ENCODE data around the gene LPIN2.
"Not testable (repeated sequence)": the region's sequence is repeated elsewhere in the genome, so short reads cannot be mapped to it uniquely, and the experiment has no call there.

The LPIN2 gene

GRCh38 chr18:3044931-3045698 is 32.2 kb upstream of the LPIN2 start:
- FAIRE-seq: no peak

DNA sequence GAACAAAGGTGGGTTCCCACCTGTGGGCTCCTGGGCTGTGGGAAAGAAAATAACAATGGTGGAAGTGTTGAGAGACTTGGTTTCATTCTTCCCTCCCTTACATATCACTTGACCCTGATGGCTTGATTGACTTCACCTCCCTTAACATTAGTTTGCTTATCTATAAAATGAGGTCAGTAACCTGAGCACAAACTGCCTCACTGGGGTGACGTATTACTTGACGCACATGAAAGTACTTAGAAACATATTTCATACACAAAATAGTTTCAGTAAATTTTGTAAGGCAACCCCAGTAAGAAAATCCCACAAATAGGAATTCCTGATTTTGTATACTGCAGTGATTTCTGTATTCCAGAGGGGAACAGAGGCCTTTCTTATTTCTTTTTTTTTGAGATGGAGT is 29.4 kb upstream of the LPIN2 start:
- FAIRE-seq: no peak

DNA sequence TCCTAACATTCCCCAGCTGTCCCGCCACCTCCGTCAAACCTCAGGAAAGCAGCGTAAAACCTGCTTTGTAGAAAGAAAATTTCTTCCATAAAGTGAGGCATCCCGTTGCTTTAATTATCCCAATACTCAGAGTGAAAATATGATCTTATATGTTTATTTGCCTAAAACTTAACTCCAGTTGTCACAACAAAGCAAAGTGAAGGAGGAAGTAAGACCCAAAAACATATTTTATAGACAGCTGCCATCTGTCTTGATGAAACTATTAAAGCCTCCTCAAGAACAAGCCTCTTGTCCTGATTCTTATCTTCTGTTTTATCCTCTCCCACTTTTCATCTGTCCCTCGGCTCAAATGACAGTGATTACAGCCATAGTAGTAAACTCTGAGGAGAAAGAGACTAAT is 28.9 kb upstream of the LPIN2 start:
- no peak for FAIRE-seq

DNA sequence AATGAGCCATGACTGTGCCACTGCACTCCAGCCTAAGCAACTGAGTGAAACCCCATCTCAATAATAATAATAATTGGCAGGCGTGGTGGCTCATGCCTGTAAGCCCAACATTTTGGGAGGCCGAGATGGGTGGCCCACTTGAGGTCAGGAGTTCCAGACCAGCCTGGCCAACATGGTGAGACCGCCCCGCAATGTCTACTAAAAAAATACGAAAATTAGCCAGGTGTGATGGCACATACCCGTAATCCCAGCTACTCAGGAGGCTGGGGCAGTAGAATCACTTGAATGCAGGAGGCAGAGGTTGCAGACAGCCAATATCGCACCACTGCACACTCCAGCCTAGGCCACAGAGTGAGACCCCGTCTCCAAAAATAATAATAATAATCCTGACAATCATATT is 27.9 kb upstream of the LPIN2 start:
- FAIRE-seq: no peak

DNA sequence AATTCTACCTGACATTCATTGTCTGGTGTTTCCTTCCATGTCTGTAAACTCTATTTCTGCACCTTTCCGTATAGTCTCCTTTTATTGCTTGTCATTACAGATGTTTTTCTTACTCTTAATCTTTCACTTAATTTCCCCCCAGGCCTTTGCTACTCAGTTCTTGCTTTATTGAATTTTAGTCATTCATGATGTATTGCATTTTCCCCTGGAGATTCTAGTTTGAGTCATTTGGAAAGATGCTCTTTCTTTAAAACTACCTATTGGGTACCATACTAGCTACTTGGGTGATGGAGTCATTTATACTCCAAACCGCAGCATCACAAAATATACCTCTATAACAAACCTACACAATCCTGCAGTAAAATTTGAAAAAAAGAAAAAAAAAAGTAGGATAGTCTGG is 27.2 kb upstream of the LPIN2 start:
- FAIRE-seq: no peak

DNA sequence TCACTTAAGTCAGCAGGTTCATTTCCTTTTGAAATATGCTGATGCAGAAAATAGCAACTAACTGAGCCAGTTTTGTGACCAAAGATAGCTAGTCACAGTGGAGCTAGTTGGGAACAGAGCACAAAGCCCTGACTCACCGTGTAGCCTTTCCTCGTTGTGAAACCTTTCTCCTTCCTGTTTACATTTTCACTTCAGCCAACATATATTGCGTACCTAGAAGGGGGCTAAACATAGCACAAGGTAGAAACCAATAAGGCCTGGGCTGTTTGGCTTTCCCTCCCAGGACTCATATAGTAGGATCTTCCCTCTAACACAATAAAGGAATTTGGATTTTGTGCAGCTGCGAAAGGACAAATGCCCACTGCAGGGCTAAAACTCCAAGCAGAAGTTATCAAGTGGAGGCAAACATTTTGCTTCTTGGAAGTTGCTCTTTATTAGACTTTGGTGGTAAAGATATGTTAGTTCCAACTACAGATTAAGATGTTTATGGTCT is 24.5 kb upstream of the LPIN2 start:
- no peak for FAIRE-seq

GRCh38 chr18:3036108-3036507 is 23.2 kb upstream of the LPIN2 start:
- FAIRE-seq: no peak

DNA sequence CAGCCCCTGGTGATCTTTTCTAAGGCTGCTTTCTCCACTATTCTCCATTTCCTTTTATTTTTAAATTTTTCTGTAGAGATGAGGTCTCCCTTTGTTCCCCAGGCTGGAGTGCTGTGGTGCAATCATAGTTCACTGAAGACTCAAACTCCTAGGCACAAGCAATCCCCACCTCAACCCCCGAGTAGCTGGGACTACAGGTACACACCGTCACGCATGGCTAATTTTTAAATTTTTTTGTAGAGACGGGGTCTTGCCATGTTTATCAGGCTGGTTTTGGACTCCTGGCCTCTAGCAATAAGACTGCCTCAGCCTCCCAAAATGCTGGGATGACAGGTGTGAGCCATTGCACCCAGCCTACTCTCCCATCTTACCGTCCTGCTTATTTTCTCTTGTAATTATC is 22.7 kb upstream of the LPIN2 start:
- FAIRE-seq: no peak

DNA sequence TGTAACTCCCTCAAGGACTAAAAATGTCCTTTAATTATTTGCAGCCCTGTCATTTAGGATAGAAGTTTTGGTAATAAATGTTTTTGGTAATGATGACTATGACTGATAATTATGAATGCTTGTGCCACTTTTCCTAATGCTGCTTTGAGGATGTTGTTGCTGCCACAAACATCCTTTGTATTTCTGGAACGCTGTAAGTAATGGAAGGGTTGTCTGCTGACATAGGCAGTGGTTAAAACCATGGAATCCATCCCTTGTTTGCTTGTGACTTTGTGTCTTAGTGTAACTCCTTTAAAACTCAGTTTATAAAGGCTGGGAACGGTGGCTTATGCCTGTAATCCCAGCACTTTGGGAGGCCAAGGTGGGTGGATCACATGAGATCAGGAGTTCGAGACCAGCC is 19.8 kb upstream of the LPIN2 start:
- FAIRE-seq: no peak

GRCh38 chr18:3029215-3029952 is 16.4 kb upstream of the LPIN2 start:
- FAIRE-seq: no peak

DNA sequence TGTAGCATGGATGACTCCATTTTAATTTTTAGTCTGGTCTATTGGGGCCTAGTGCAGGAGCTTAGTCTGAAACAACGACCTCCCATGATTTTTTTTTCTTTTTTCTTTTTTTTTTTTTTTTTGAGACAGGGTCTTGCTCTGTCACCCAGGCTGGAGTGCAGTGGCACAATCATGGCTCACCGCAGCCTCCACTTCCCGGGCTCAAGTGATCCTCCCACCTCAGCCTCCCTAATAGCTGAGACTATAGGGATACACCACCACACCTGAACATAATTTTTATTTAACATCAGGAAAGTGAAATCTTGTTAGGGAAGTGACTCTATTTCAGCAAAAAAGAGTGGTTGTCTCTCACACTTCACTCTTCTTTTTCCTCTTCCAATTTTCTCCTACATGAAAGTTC is 15.2 kb upstream of the LPIN2 start:
- not testable (repeated sequence) for FAIRE-seq

DNA sequence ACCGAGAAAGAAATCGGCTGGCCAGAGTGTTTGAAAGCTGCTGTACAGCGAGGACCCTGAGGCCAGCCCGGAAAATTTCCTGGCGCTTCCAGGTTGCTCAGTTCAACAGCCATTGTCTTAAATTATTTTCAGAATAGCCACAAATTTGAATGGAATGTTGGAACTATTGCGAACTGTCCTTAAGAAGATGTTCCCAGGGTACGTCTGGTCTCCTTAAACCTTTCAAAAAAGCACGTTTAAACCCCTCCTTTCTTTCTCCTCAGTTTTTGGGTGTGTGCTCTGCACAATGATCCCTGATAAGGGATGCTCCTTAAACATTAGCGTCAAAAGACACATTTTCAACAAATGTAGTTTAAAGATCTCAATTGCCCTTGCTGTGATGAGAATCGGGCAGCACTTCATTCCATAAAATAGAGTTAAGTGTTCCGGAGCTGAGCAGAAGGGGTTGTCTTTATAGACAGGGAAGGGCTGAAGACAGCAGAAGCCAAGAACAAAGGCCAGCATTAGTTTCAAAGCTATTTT is 14.5 kb upstream of the LPIN2 start:
- FAIRE-seq: no peak

DNA sequence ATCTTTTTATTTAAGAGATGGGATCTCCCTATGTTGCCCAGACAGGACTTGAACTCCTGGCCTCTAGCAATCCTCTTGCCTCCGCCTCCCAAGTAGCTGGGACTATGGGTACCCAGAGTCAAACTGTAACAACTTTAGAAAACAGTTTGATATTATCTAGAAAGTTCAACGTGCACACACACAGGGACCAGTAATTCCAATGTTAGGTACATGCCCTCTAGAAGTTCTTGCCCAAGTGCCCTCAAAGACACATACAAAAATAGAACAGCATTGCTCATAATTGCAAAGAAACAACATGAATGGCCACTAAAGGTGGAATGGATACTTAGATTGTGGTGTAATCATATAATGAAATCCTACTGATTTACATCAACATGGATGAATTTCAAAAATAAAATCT is 12.6 kb upstream of the LPIN2 start:
- FAIRE-seq: no peak

DNA sequence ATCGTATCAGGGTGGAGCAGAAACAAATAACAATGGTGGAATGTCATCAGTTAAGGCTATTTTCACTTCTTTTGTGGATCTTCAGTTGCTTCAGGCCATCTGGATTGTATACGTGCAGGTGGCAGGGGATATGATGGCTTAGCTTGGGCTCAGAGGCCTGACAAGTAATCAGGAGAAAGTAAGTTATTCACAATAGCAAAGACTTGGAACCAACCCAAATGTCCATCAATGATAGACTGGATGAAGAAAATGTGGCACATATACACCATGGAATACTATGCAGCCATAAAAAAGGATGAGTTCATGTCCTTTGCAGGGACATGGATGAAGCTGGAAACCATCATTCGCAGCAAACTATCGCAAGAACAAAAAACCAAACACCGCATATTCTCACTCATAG is 10.7 kb upstream of the LPIN2 start:
- FAIRE-seq: not testable (repeated sequence)

DNA sequence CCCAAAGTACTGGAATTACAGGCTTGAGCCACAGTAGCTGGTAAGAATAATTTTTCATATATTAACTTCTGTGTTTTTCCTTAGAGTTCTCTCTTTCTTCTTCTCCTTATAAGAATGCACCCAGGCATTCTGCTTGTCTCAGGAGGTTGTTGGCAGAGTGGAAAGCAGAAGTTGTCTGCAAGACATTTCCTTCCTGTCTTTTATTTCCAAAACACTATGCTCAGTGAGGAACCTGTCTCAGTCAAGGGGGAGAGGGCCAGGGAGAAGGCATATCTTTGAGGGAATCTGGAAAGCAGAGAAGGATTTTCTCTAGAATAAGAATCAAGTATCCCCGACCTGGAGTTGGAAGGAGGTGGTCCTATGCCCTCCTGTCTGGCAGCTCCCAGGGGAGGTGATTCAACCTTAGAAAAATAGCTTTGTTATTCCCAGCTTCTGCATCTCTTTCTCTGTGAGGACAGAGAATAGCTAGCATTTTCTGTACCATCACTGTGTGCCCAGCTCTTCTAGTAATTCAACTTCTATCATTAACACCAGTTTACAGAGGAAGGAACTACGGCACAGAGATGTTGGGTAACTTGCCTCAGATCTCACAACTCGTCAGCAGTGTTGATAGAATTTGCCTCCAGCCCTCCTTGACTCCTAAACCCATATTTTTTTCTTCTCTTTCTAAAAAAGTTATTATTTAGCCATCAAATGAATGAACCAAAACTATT is 3.8 kb upstream of the LPIN2 start:
- FAIRE-seq: no peak

- no peak for FAIRE-seq
Measured at GRCh38 chr18:3015851-3016250, 2.9 kb upstream of the LPIN2 start.

GRCh38 chr18:3015204-3015592 is 2.3 kb upstream of the LPIN2 start:
- no peak for FAIRE-seq

DNA sequence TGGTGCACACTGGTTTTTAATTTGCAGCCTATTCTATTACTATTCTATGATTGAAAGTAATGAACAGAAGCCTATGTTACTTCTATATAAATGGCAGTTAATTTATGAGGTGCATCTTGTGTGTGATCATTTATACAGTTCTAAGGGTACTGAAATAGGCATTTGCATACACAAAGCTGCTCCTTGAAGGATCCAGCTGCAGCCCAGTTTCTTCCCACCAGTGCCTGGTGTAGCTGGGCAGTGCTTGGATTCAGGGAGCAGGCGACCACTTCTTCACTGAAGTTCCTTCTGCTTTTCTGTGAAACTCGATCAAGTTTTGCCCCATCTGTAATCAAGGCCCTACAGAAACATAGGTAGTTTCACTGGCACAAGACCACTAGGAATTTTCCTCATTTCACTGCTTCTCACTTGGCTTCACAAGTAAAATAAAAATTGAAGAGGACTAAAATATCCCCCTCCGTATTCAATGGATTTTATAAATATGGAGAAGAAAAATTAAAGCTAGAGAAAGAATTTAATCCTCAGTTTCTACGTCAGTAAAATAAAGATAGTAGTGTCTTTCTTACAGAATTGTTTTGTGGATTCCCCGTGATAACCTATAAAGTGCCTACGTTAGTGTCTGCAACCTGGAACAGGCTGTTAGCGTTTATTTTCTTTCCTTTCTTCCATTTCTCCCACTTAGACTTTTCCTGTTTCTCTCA is 1.7 kb upstream of the LPIN2 start:
- FAIRE-seq: no peak

- no peak for FAIRE-seq
Measured at GRCh38 chr18:3012136-3013023, 564 bp downstream of the LPIN2 start.

DNA sequence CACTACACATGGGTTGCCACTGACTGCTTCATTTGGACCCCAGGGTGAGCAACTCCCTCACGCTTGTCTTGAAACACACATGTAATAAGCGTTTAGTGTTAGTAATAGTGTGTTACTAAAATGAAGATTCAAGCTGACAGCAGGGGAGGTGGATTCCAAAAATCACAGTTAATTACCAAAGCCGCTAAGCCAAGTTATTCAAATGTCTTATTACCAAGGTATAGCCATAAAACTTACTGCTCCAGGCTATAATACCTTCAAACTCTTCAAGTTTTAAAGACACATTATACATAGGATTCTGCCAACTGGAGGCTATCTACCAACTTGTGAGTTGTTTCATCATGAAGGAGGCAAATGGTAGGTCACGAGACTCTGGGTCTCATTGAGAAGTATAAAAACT is 2.9 kb downstream of the LPIN2 start:
- FAIRE-seq: no peak

- FAIRE-seq: no peak
Measured at GRCh38 chr18:3008541-3008940, 4.4 kb downstream of the LPIN2 start.

DNA sequence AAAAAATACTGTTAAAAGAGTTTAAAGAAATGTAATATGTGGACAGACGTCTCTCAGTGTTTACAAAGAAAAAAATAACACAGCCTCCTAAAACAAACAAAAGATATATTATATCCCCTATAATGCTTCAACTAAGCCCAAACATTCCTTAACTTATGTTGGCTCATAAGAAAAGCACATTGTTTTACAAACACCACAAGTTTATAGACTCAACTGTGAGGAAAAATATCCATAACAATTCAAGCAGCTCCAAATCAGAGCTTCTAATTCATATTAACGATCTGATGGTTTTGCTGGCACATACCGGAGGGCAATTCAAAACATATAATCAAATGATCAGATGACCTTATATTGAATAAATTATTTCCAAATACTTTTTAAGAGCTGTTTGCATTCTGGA is 5.5 kb downstream of the LPIN2 start:
- FAIRE-seq: no peak
